GM13977 (cell line): ENCODE measurements around the gene XIRP1.
A peak's percentile ranks its signal among the peaks of the same experiment; 100 is the strongest.

ENCODE experiments used
- DNase-seq: peaks from one replicate; pipeline ENCODE4 v3.0.0; 2012; ENCODE audit warnings: low spot score
- CTCF ChIP-seq: IDR thresholded peaks from 2 replicates; pipeline ENCODE4 v1.5.1; 2012; ENCODE audit warnings: mild to moderate bottlenecking, control low read depth; ENCODE audit not compliant: insufficient read depth; ENCODE audit errors: extremely low read depth, missing control alignments
- in situ Hi-C: fragments of 300-500 bp; cut with MboI; formaldehyde crosslinking; loops from one replicate; pipeline ENCODE4 v1.12.0; 2022; ENCODE audit warnings: low sequenced_read_pairs, low pct_unique_long_range_greater_than_20kb, mixed read lengths, inconsistent platforms; ENCODE audit not compliant: unreplicated experiment

The XIRP1 gene

GRCh38 chr3:39220407-39221140, 28.2 kb upstream of the XIRP1 start:
- TF ChIP-seq CTCF: no peak
- in situ Hi-C loops: no loop called here
- no peak for DNase-seq

GRCh38 chr3:39219702-39220101, 27.3 kb upstream of the XIRP1 start:
- in situ Hi-C loops: loop anchor here (10.0 kb wide), 1 partner anchor 55 kb away; no protein-coding TSS in a partner anchor
- no peak for DNase-seq
- no peak for TF ChIP-seq CTCF

- peak; percentile 67 for DNase-seq
- in situ Hi-C loops: loop anchor here (10.0 kb wide), 1 partner anchor 59 kb away; no protein-coding TSS in a partner anchor
- TF ChIP-seq CTCF: no peak
These were observed 23.9 kb upstream of the XIRP1 start for GRCh38 chr3:39216176-39216790.

GRCh38 chr3:39213613-39214012, 21.2 kb upstream of the XIRP1 start:
- in situ Hi-C loops: loop anchor here (10.0 kb wide), 1 partner anchor 61 kb away; no protein-coding TSS in a partner anchor
- no peak for TF ChIP-seq CTCF
- DNase-seq: no peak

GRCh38 chr3:39212665-39213064, 20.3 kb upstream of the XIRP1 start:
- DNase-seq: no peak
- no peak for TF ChIP-seq CTCF
- in situ Hi-C loops: loop anchor here (10.0 kb wide), 1 partner anchor 62 kb away; no protein-coding TSS in a partner anchor

- TF ChIP-seq CTCF: no peak
- in situ Hi-C loops: loop anchor here (10.0 kb wide), 1 partner anchor 63 kb away; no protein-coding TSS in a partner anchor
- DNase-seq: no peak
These were observed 19.1 kb upstream of the XIRP1 start for GRCh38 chr3:39211332-39212130.
